ENCODE results near the gene MRPS27.

DNA sequence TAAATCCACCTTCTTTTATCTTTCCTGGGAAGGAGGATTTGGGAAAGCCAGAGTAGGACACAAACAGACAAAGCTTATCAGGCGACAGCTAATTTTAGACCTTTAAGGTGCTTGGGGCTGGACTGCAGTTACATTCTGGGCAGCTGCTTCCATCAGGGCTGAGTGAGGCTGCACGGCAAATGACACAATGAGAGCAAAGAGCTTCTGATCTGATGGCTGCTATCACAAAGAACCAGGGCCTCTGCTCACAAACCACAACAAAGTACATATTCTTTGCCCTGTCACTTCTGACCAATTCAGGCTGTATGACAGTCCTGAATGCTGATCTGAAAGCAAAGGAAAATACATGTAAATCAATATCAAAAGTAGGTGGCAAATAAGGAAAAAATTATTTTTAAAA lies 93.1 kb downstream of the MRPS27 start:
- TF ChIP-seq, protein P1, sequence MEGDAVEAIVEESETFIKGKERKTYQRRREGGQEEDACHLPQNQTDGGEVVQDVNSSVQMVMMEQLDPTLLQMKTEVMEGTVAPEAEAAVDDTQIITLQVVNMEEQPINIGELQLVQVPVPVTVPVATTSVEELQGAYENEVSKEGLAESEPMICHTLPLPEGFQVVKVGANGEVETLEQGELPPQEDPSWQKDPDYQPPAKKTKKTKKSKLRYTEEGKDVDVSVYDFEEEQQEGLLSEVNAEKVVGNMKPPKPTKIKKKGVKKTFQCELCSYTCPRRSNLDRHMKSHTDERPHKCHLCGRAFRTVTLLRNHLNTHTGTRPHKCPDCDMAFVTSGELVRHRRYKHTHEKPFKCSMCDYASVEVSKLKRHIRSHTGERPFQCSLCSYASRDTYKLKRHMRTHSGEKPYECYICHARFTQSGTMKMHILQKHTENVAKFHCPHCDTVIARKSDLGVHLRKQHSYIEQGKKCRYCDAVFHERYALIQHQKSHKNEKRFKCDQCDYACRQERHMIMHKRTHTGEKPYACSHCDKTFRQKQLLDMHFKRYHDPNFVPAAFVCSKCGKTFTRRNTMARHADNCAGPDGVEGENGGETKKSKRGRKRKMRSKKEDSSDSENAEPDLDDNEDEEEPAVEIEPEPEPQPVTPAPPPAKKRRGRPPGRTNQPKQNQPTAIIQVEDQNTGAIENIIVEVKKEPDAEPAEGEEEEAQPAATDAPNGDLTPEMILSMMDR (IDR thresholded peaks at IDR 0.05) = no peak
- TF ChIP-seq POLR2A (IDR thresholded peaks at IDR 0.05) = no peak
